K562 (cell line): ENCODE data around the gene FERMT3. TPM values are rescaled to one million over a fixed set of nuclear protein-coding genes. Genes with fewer than 3 reads are reported as not detected.
A peak's percentile ranks its signal among the peaks of the same experiment; 100 is the strongest.

Experiments
- BCOR ChIP-seq: fragments of 450-650 bp; IDR thresholded peaks from 2 replicates; pipeline ENCODE4 v1.6.1; 2016
- DIDO1 ChIP-seq: fragments of 450-650 bp; IDR thresholded peaks from 2 replicates; pipeline ENCODE4 v1.6.1; 2016; ENCODE audit warnings: low read depth, missing biosample characterization, missing genetic modification characterization
- FOXA1 ChIP-seq: fragments of 450-650 bp; IDR thresholded peaks from 2 replicates; pipeline ENCODE4 v1.6.1; 2016; ENCODE audit warnings: mild to moderate bottlenecking, borderline replicate concordance
- HCFC1 ChIP-seq: IDR thresholded peaks from 2 replicates; pipeline ENCODE4 v1.6.1; 2012; ENCODE audit warnings: low read depth, low read length, improper control_type of control experiment
- MAFF ChIP-seq: IDR thresholded peaks from 2 replicates; pipeline ENCODE4 v1.6.1; 2012; ENCODE audit warnings: low read length, improper control_type of control experiment
- SMARCE1 ChIP-seq: fragments of 450-650 bp; IDR thresholded peaks from 2 replicates; pipeline ENCODE4 v1.7.1; 2016; ENCODE audit warnings: mild to moderate bottlenecking
- SRSF1 ChIP-seq: fragments of 200-400 bp; formaldehyde crosslinking; IDR thresholded peaks from 2 replicates; pipeline ENCODE4 v1.6.1; 2017; ENCODE audit warnings: mild to moderate bottlenecking, low read depth, low read length, moderate library complexity
- SRSF7 ChIP-seq: fragments of 200-400 bp; formaldehyde crosslinking; optimal IDR thresholded peaks from 2 replicates; pipeline ENCODE3; 2017; ENCODE audit warnings: mild to moderate bottlenecking, low read depth, low read length
- TCFL5 ChIP-seq: fragments of 250-450 bp; sonication (Bioruptor Pico); conservative IDR thresholded peaks from 2 replicates; pipeline ENCODE4 v1.6.1; 2021; ENCODE audit warnings: mild to moderate bottlenecking, moderate library complexity, matching md5 sums
- ZBTB8A ChIP-seq: fragments of 450-650 bp; IDR thresholded peaks from 2 replicates; pipeline ENCODE4 v1.6.1; 2018; ENCODE audit warnings: mild to moderate bottlenecking, moderate library complexity; ENCODE audit not compliant: partially characterized antibody
- ZKSCAN8 ChIP-seq: fragments of 200-800 bp; sonication (Bioruptor generic); IDR thresholded peaks from 2 replicates; pipeline ENCODE4 v1.6.1; 2016; ENCODE audit warnings: missing genetic modification characterization, missing compliant biosample characterization
- ZNF124 ChIP-seq: sonication (generic); formaldehyde crosslinking; IDR thresholded peaks from 2 replicates; pipeline ENCODE4 v1.8.1; 2022; ENCODE audit warnings: missing genetic modification reagents
- polyA plus RNA-seq, 8 experiments: library from polyadenylated mRNA; depleted of rRNA in 4 of 8; stranded (reverse) in 5 of 8; unstranded in 3 of 8; fragments of >200 nt; fragmentation: Nextera tagmentation in 2 of 8; fragmentation: Illumina TruSeq in 1 of 8; extraction: Ambion mirVana in 2 of 8; extraction: Trizol in 1 of 8; gene quantifications; 2 replicates each; pipeline versions ENCODE4 v1.2.1 to v1.2.3, GENCODE V29; 2011 to 2014; ENCODE audit warnings: inconsistent platforms in 1 of 8, missing spikeins in 1 of 8
- total RNA-seq, 7 experiments: library from RNA; depleted of rRNA in 6 of 7; stranded (reverse); fragments of >200 nt in 6 of 7; fragmentation: Illumina TruSeq in 2 of 7; extraction: Trizol in 2 of 7; gene quantifications; 2 replicates each; pipeline versions ENCODE4 v1.2.1 to v1.2.3, GENCODE V29; 2011 to 2021; ENCODE audit warnings: low replicate concordance in 1 of 7
- TF ChIP-seq, protein P1 (sequence below): fragments of 450-650 bp; formaldehyde crosslinking; IDR thresholded peaks from 2 replicates; pipeline ENCODE4 v1.4.0; 2020; ENCODE audit warnings: mild to moderate bottlenecking, mixed read lengths
- TF ChIP-seq, protein P2 (sequence below): IDR thresholded peaks from 2 replicates; pipeline ENCODE4 v1.6.1; 2011; ENCODE audit not compliant: insufficient read length; ENCODE audit errors: extremely low read depth
- TF ChIP-seq, protein P3 (sequence below): fragments of 450-650 bp; IDR thresholded peaks from 2 replicates; pipeline ENCODE4 v1.6.1; 2016; ENCODE audit warnings: borderline replicate concordance
- TF ChIP-seq, protein P4 (sequence below): fragments of 250-450 bp; sonication (Bioruptor Pico); IDR thresholded peaks from 2 replicates; pipeline ENCODE4 v1.8.0; 2021; ENCODE audit warnings: moderate library complexity, mild to moderate bottlenecking, inconsistent platforms
- TF ChIP-seq, protein P5 (sequence below): fragments of 250-450 bp; sonication (Bioruptor Pico); IDR thresholded peaks from 2 replicates; pipeline ENCODE4 v1.9.0; 2021; ENCODE audit warnings: mild to moderate bottlenecking, inconsistent platforms
- TF ChIP-seq, protein P6 (sequence below): fragments of 450-650 bp; IDR thresholded peaks from 2 replicates; pipeline ENCODE4 v1.6.1; 2016

The FERMT3 gene
- total and polyA plus RNA-seq, 9 of the 15 experiments (the other 6 are each of a cell fraction or from before 2014, with no cell fraction given) = 3.2 to 275 (median 79.7) TPM

DNA sequence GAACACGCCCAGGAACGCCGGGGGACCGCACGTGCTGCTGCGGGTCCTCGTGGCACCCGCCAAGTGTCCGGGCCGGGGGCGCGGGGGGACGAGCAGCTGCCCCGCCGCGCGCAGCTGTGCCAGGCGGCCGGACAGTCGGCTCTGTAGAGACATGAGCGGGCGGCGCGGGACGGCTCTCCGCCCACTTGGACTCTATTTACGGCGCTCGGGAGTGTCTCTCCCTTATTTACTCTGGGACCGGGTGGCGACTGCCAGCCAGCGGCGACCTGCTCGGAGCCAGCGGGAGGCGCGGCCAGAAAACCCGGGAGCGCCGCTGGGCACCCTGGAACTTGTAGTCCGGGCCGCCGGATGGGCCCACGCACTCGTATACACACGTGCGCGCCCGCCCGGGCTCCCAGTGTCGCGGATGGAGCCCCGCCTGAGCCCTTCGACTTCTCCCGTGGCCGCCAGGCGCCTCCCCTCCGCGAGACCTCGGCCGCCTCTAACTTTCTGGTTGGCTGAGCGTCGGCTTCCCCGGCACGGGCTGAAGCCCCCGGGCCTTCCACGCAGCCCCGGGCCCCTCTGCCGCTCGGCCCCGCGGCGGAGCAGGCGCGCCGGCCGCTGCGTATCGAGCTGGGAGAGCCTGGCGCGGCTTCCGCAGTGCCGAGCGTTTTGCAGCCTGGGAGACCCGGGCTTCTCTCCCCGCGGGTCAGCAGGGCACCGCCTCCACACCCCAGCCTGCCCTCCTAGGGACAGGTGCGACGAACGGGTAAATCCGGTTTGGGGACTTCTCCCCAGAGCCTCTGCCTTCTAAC is 40.5 kb upstream of the FERMT3 start, which contains the start of gene MACROD1 (continued):
- TF ChIP-seq SRSF1 (0 out of 2 replicates have a peak, but pooled peaks have one; percentile 76), ZBTB8A (no peak), ZKSCAN8 (CRISPR knock-in tag) (no peak), SRSF7 (no peak), SMARCE1 (no peak), DIDO1 (tag) (no peak), ZNF124 (CRISPR knock-in tag) (0 out of 2 replicates have a peak, but pooled peaks have one; percentile 46), BCOR (no peak), TCFL5 (CRISPR knock-in tag) (no peak), HCFC1 (peak; percentile 90), MAFF (no peak), FOXA1 (no peak)
- TF ChIP-seq, protein P1, sequence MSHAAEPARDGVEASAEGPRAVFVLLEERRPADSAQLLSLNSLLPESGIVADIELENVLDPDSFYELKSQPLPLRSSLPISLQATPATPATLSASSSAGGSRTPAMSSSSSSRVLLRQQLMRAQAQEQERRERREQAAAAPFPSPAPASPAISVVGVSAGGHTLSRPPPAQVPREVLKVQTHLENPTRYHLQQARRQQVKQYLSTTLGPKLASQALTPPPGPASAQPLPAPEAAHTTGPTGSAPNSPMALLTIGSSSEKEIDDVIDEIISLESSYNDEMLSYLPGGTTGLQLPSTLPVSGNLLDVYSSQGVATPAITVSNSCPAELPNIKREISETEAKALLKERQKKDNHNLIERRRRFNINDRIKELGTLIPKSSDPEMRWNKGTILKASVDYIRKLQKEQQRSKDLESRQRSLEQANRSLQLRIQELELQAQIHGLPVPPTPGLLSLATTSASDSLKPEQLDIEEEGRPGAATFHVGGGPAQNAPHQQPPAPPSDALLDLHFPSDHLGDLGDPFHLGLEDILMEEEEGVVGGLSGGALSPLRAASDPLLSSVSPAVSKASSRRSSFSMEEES (CRISPR knock-in tag) = no peak
- TF ChIP-seq, protein P2, sequence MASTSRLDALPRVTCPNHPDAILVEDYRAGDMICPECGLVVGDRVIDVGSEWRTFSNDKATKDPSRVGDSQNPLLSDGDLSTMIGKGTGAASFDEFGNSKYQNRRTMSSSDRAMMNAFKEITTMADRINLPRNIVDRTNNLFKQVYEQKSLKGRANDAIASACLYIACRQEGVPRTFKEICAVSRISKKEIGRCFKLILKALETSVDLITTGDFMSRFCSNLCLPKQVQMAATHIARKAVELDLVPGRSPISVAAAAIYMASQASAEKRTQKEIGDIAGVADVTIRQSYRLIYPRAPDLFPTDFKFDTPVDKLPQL = no peak
- TF ChIP-seq, protein P3, sequence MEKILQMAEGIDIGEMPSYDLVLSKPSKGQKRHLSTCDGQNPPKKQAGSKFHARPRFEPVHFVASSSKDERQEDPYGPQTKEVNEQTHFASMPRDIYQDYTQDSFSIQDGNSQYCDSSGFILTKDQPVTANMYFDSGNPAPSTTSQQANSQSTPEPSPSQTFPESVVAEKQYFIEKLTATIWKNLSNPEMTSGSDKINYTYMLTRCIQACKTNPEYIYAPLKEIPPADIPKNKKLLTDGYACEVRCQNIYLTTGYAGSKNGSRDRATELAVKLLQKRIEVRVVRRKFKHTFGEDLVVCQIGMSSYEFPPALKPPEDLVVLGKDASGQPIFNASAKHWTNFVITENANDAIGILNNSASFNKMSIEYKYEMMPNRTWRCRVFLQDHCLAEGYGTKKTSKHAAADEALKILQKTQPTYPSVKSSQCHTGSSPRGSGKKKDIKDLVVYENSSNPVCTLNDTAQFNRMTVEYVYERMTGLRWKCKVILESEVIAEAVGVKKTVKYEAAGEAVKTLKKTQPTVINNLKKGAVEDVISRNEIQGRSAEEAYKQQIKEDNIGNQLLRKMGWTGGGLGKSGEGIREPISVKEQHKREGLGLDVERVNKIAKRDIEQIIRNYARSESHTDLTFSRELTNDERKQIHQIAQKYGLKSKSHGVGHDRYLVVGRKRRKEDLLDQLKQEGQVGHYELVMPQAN = 0 out of 2 replicates have a peak, but pooled peaks have one; percentile 27
- TF ChIP-seq, protein P4, sequence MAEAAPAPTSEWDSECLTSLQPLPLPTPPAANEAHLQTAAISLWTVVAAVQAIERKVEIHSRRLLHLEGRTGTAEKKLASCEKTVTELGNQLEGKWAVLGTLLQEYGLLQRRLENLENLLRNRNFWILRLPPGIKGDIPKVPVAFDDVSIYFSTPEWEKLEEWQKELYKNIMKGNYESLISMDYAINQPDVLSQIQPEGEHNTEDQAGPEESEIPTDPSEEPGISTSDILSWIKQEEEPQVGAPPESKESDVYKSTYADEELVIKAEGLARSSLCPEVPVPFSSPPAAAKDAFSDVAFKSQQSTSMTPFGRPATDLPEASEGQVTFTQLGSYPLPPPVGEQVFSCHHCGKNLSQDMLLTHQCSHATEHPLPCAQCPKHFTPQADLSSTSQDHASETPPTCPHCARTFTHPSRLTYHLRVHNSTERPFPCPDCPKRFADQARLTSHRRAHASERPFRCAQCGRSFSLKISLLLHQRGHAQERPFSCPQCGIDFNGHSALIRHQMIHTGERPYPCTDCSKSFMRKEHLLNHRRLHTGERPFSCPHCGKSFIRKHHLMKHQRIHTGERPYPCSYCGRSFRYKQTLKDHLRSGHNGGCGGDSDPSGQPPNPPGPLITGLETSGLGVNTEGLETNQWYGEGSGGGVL (CRISPR knock-in tag) = no peak
- TF ChIP-seq, protein P5, sequence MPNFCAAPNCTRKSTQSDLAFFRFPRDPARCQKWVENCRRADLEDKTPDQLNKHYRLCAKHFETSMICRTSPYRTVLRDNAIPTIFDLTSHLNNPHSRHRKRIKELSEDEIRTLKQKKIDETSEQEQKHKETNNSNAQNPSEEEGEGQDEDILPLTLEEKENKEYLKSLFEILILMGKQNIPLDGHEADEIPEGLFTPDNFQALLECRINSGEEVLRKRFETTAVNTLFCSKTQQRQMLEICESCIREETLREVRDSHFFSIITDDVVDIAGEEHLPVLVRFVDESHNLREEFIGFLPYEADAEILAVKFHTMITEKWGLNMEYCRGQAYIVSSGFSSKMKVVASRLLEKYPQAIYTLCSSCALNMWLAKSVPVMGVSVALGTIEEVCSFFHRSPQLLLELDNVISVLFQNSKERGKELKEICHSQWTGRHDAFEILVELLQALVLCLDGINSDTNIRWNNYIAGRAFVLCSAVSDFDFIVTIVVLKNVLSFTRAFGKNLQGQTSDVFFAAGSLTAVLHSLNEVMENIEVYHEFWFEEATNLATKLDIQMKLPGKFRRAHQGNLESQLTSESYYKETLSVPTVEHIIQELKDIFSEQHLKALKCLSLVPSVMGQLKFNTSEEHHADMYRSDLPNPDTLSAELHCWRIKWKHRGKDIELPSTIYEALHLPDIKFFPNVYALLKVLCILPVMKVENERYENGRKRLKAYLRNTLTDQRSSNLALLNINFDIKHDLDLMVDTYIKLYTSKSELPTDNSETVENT = peak; percentile 48
- TF ChIP-seq, protein P6, sequence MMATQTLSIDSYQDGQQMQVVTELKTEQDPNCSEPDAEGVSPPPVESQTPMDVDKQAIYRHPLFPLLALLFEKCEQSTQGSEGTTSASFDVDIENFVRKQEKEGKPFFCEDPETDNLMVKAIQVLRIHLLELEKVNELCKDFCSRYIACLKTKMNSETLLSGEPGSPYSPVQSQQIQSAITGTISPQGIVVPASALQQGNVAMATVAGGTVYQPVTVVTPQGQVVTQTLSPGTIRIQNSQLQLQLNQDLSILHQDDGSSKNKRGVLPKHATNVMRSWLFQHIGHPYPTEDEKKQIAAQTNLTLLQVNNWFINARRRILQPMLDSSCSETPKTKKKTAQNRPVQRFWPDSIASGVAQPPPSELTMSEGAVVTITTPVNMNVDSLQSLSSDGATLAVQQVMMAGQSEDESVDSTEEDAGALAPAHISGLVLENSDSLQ = no peak
